GM12891 (cell line): ENCODE measurements around the gene MAST2.

Experiments used
- PAX5 ChIP-seq: IDR thresholded peaks from 2 replicates; pipeline ENCODE4 v1.6.1; 2011; ENCODE audit warnings: low read length, moderate library complexity, mild to moderate bottlenecking; ENCODE audit not compliant: insufficient read depth, severe bottlenecking
- POLR2A ChIP-seq: IDR thresholded peaks from 2 replicates; pipeline ENCODE4 v1.6.1; 2011; ENCODE audit warnings: low read depth, low read length, control low read depth
- POLR2AphosphoS5 ChIP-seq: IDR thresholded peaks from 2 replicates; pipeline ENCODE4 v1.6.1; 2011; ENCODE audit warnings: low read depth, low read length, control low read depth
- POU2F2 ChIP-seq: IDR thresholded peaks from 2 replicates; pipeline ENCODE4 v1.6.1; 2011; ENCODE audit warnings: low read depth, mild to moderate bottlenecking, control low read depth, low read length, moderate library complexity
- SPI1 ChIP-seq: IDR thresholded peaks from 2 replicates; pipeline ENCODE4 v1.6.1; 2011; ENCODE audit warnings: low read depth, low read length, control low read depth
- TAF1 ChIP-seq: IDR thresholded peaks from 2 replicates; pipeline ENCODE4 v1.6.1; 2011; ENCODE audit warnings: low read depth, low read length, control low read depth

DNA sequence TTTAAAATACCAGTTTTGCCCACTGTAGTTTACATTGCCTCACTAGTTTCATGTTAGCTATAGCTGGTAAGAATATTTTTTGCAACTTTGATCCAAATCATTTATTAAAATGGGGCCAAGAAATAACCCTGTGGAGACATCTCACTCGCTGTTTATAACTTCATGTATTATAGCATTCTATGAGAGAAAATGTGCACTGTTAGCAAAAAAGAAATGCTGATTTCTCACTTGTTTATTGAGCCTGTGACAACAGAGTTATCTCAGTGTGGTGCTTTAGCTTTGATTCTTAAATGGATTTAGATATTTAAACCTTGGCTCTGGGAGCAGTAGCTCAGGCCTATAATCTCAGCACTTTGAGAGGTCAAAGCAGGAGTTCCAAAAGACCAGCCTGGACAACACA lies 201.1 kb downstream of the MAST2 start:
- TF ChIP-seq SPI1 (no peak), POLR2A (no peak), TAF1 (no peak), POLR2AphosphoS5 (no peak), PAX5 (no peak), POU2F2 (no peak)
